HG02642 (cell line): ENCODE measurements around the gene GJA9.
A peak's percentile ranks its signal among the peaks of the same experiment; 100 is the strongest.
"Not testable (repeated sequence)": the region's sequence is repeated elsewhere in the genome, so short reads cannot be mapped to it uniquely, and the experiment has no call there.

ENCODE experiments used
- ATAC-seq: cut with Tn5 transposase; IDR thresholded peaks from one replicate; pipeline ENCODE4 v1.9.1; 2021; ENCODE audit warnings: mild to moderate bottlenecking; ENCODE audit not compliant: unreplicated experiment, poor library complexity

The GJA9 gene

DNA sequence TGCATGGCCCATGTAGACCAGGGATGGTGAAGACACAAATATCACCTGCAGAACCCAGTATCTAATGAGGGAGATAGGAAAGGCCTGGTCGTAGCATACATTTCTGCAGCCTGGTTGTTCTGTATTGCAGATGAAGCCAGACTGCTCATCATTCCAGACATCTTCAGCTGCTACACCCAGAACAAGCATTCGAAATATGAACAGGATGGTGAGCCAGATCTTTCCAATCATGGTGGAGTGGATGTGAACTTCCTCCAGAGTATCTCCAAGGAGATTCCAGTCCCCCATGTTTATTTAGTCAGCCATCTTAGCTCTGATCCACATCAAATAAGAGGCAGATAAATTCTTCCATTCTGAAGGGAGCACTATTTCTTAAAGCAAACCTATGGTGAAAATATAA, 5.6 kb downstream of the GJA9 start:
- ATAC-seq, result no peak

DNA sequence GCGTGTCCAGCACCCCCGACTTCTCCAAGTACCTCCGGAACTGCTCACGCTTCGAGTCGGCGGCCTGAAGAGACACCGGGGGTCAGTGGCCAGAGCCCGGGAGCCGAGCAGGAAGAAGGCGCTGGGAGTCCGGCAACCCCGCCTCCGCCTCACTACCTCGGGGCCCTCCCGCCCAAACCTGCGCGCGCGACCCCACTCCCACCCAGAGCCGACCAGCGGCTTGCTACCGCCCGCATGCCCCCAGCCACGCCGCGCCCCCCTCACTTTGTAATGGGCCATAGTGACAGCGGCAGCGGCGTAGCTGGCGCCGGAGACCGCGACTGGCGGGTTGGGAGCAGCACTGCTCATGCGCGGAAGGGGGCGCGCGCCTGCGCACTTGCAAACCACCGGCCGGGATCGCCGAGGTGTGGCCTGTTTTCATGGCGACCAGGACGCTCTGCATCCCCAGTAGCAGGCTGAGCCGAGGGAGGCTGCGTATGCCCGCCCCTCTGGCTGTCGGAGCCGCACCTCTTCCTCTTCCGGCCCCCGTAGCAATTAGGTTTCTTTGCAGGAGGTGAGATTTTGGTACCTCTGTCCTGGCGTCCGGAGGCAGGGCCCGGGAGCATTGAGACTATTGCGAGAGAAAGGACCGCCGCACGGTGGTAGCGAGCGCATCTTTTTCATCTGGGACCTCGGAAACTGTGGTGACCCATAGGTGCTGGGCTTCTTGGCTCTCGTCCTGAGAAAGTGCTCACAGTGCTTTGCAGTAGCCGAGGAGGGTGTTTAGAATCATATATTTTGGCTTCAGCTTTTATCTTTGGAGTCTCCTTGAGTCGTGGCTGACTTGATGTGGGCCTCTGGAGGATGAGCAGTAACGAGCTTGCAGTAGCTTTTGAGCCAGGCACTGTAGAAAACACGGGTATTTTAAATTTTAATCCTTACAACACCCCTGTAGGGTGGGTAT, 8.1 kb downstream of the GJA9 start, which contains the start of gene MYCBP:
TSS of gene MYCBP (minus strand) at position 322 of the 943 bp plus-strand sequence. CDS start at position 279, 43 bp downstream.
- ATAC-seq, result peak; percentile 99

GRCh38 chr1:38872401-38873026, 8.9 kb downstream of the GJA9 start:
- peak; percentile 22 for ATAC-seq

GRCh38 chr1:38870996-38871395, 10.4 kb downstream of the GJA9 start:
- ATAC-seq, result no peak

GRCh38 chr1:38867208-38867607, 14.2 kb downstream of the GJA9 start:
- ATAC-seq, result no peak

DNA sequence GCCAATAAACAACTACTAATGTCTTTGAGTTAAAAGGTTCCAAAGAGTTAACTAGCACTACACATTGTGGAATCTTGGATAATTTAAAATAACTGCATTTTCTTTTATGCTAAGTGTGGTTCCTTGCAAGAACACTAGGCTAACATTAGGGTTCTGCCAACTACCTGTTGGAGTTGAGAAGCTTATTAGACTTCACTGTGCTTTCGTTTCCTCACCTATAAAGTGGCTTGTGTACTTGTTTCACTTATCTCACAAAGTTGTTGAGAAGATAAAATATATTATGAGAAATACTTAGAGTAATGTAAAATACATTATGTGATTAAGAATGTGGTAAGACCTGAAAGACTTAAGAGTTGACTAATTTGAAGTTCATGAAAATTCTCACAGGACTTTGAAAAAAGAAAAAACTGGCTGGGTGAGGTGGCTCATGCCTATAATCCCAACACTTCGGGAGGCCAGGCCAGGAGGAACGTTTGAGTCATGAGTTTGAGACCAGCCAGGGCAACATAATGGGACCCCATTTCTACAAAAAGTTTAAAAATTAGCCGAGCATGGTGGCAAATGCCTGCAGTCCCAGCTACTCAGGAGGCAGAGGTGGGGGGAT, 16.2 kb downstream of the GJA9 start:
- no peak for ATAC-seq

- ATAC-seq, result no peak
Observed at GRCh38 chr1:38860454-38860795, 21.0 kb downstream of the GJA9 start.

- peak; percentile 94 for ATAC-seq
Observed at GRCh38 chr1:38859561-38860453, 21.6 kb downstream of the GJA9 start, which contains the start of gene RRAGC. Gene RRAGC (minus strand): TSS chr1:38859772. CDS start chr1:38859646, 126 bp downstream.

DNA sequence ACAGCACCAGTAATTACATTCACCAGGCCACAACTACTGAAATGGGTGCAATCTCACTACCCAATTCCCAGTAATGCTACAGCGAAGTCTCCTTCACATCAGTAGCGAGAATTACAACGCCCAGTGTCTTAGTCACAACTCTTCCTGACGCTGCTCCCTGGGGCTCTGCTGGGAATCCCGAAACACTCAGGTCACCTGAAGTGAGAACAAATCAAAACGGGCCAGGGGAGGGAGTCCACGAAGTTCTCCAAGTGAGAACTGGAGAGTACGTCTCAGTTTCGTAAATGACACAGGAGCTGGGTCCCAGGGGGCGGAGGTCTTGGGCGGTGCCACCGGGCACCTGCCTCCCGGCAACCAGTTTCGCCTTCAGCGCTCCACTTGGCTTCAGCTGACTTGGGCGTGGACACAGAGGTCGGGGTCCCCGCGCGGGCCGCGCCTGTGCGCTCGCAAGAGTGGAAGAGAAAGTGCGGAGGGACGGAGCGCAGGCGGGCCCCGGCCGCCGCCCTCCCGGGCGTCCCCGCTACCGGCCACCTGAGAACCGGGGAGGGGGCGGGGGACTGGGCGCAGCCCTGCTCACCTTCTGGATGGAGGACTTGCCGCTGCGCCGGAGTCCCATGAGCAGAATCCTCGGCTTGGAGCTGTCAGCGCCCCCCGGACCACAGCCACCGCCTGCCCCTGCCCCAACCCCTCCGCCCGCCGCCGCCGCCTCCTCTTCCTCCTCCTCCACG, 22.4 kb downstream of the GJA9 start:
- ATAC-seq, result peak; percentile 33

DNA sequence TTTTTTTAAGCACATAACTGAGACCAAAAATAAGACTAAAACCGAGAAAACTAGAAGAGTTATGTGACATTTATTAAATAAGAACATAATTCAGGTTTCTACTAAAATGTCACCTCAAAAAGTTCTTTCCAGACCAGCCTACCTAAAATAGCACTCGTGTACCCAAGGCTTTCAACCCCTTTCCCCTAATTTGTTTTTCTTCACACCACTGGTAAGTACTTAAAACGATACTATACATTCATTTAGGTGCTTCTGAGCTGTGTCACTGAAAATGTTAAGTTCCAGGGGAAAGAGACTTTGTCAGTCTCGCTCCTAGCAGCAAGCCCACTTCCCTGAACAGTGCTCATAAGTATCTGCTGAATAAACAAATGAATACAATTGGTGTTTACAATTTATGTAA, 28.6 kb downstream of the GJA9 start:
- ATAC-seq, result peak; percentile 54

- no peak for ATAC-seq
Observed at GRCh38 chr1:38848071-38848470, 33.3 kb downstream of the GJA9 start.

DNA sequence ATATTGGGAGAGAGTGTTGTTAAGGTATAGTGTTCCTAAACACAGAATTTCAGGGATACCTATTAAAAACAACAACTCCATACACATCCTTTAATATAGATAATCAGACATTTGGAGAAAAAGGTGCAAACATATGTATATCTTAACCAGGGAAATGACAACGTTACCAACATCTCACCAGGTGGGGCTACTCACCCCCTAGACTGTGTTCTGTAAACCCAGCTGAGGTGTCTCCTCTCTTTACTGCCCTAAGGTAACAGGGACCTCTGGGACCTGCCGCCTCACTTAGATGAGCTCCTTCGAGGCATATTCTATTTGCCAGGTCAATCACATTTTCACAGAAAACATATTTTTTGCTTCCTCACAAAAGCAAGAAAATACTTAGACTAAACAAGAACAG, 35.2 kb downstream of the GJA9 start:
- ATAC-seq, result no peak

- not testable (repeated sequence) for ATAC-seq
Observed at GRCh38 chr1:38845088-38845487, 36.3 kb downstream of the GJA9 start.

DNA sequence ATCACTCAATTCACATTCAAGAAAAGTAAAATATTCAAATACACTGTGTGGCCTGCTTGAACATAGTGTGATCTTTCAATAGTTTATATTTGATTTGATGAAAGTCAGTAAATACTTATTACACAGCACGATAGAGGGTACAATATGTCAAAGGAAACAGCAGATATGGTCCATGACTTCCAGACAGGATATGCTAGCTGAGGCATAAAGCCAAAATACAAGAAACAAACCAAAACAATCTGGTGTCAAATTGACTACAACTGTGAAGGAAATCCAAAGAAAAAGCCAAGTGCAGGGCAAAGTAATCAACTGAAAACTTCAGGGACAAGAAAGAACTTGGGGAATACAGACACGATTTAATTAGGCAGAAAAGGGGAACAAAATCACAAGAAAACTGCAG, 41.1 kb downstream of the GJA9 start:
- no peak for ATAC-seq

DNA sequence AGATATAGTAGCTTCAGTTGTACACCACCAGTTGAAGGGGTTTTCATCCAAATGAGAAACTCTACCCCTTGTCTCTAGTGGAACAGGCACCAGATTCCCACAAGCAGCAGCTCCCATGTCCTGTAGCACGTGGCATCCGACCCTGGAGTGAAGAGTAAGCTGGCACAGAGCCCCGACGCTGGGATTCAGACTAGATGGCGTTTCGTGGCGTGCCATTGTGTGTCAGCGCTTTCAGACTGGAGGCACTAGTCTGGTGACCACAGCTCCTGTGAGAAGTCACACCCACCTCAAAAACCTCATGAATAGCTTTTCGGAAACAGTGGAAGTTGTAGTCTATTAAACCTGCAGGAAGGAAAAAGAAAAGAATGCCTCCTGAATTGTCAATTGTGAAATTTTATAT, 42.0 kb downstream of the GJA9 start:
- no peak for ATAC-seq

GRCh38 chr1:38836316-38836715, 45.1 kb downstream of the GJA9 start:
- ATAC-seq, result not testable (repeated sequence)

- ATAC-seq, result no peak
Observed at GRCh38 chr1:38834937-38835827, 46.2 kb downstream of the GJA9 start.

GRCh38 chr1:38834221-38834782, 47.1 kb downstream of the GJA9 start:
- ATAC-seq, result no peak
